AG09309 (cell line): ENCODE results near the gene SPRED1.
"Not testable (repeated sequence)": the region's sequence is repeated elsewhere in the genome, so short reads cannot be mapped to it uniquely, and the experiment has no call there.

Source experiments
- DNase-seq: peaks from one replicate; pipeline ENCODE4 v3.0.0-alpha.2; 2010; ENCODE audit warnings: low read depth
- H3K4me3 ChIP-seq: 2 replicates; pipeline ENCODE4 v1.5.1; 2011; ENCODE audit warnings: mild to moderate bottlenecking, low read depth, low read length, moderate library complexity; ENCODE audit not compliant: control insufficient read depth
- TF ChIP-seq, protein P1 (sequence below): IDR thresholded peaks from 2 replicates; pipeline ENCODE4 v1.5.1; 2011; ENCODE audit warnings: mild to moderate bottlenecking, low read depth, low read length, inconsistent platforms; ENCODE audit not compliant: insufficient read depth, control insufficient read depth; ENCODE audit errors: missing control alignments

SPRED1 gene

DNA sequence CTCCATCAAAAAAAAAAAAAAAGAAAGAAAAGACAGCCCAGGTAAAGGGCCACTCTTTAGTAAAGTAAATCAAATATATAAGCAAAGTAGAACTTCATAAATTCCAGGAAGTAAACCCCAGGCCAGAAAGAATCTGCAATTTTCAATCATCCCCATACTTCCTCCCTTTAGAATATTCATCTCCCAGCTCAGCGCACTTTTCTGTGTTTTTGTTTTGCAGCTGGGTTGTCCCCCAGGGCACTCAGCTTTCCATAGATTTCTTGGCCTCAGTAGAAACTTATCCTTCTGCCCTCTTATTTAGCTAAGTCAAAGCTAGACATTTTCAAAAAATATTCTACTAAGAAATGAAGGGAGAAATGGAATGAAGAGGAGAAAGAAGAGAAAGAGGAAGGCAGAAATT, 24.0 kb upstream of the SPRED1 start:
- DNase-seq = no peak
- no peak overlapping the region for H3K4me3 ChIP-seq
- TF ChIP-seq, protein P1, sequence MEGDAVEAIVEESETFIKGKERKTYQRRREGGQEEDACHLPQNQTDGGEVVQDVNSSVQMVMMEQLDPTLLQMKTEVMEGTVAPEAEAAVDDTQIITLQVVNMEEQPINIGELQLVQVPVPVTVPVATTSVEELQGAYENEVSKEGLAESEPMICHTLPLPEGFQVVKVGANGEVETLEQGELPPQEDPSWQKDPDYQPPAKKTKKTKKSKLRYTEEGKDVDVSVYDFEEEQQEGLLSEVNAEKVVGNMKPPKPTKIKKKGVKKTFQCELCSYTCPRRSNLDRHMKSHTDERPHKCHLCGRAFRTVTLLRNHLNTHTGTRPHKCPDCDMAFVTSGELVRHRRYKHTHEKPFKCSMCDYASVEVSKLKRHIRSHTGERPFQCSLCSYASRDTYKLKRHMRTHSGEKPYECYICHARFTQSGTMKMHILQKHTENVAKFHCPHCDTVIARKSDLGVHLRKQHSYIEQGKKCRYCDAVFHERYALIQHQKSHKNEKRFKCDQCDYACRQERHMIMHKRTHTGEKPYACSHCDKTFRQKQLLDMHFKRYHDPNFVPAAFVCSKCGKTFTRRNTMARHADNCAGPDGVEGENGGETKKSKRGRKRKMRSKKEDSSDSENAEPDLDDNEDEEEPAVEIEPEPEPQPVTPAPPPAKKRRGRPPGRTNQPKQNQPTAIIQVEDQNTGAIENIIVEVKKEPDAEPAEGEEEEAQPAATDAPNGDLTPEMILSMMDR = no peak

GRCh38 chr15:38229705-38230310, 22.8 kb upstream of the SPRED1 start:
- TF ChIP-seq, protein P1 = no peak
- no peak overlapping the region for H3K4me3 ChIP-seq
- no peak for DNase-seq

GRCh38 chr15:38231436-38231835, 21.2 kb upstream of the SPRED1 start:
- TF ChIP-seq, protein P1 = no peak
- H3K4me3 ChIP-seq = no peak overlapping the region
- DNase-seq = no peak

DNA sequence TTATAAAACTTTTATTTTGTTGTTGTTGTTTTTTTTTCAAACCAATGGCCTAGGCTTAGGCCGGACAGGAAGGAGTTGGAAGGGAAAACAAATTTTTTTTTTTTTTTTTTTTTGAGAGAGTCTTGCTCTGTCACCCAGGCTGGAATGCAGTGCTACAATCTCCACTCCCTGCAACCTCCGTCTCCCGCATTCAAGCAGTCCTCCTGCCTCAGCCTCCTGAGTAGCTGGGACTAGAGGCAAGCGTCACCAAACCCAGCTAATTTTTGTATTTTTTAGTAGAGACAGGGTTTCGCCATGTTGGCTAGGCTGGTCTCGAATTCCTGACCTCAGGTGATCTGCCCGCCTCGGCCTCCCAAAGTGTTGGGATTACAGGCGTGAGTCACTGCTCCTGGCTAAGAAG, 15.6 kb upstream of the SPRED1 start:
- not testable (repeated sequence) for H3K4me3 ChIP-seq, DNase-seq

- no peak for DNase-seq
- TF ChIP-seq, protein P1 = no peak
- H3K4me3 ChIP-seq = no peak overlapping the region
Observed at GRCh38 chr15:38238311-38238710, 14.3 kb upstream of the SPRED1 start.

DNA sequence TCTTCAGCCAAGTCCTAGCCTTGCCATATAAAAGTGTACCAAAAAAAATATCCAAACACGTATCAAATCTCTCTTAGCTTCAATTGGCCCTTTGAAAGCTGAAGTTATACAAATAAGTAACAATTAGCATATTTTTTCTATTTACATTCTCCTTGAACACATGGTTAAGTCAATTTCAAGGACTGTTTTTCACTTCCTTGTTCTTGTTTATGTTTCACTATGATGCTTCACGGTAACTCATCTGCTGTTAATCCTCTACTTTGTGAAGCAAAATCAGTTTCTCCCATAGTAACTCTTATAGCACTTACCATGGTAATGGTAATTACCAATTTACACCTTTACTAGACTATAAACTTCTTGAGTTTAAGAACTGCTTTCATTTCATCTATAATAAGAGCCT, 10.6 kb upstream of the SPRED1 start:
- no peak overlapping the region for H3K4me3 ChIP-seq
- no peak for DNase-seq
- TF ChIP-seq, protein P1 = no peak

DNA sequence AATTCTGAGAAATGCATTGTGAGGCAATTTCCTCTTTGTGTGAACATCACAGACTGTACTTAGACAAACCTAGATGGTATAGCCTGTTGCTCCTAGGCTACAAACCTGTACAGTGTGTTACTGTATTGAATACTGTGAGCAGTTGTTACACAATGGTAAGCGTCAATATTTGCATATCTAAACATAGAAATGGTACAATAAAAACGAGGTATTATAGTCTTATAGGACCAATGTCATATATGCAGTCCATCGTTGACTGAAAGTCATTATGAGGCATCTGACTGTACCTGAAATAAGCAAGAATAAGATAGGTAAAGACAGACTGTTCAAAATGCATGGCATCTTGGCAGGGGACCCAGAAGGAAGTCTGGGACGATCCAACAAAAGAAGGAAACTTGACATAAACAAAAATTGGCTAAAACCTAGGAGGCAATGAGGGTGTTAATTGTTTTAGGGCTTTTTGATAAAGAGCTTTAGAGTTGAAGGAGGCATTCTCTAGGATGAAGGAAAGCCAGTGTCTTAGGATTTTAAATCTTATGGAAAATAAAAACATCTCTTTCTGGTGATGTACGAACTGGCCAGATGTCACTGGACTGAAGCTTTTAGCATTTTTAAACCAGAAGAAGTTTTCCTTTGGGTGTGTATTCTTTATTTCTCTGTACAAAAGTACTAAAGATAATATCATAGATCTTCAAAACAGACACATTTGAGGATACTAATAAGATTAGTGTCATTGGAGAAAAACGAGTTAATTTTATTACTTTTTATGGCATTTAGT, 9.2 kb upstream of the SPRED1 start:
- TF ChIP-seq, protein P1 = no peak

More for the DNA sequence above, 9.2 kb upstream of the SPRED1 start:
- no peak overlapping the region for H3K4me3 ChIP-seq
- DNase-seq = no peak
